Measurements from ENCODE around the gene TM9SF1. TPM values are rescaled to one million over a fixed set of nuclear protein-coding genes. Genes with fewer than 3 reads are reported as not detected.

The TM9SF1 gene, protein sequence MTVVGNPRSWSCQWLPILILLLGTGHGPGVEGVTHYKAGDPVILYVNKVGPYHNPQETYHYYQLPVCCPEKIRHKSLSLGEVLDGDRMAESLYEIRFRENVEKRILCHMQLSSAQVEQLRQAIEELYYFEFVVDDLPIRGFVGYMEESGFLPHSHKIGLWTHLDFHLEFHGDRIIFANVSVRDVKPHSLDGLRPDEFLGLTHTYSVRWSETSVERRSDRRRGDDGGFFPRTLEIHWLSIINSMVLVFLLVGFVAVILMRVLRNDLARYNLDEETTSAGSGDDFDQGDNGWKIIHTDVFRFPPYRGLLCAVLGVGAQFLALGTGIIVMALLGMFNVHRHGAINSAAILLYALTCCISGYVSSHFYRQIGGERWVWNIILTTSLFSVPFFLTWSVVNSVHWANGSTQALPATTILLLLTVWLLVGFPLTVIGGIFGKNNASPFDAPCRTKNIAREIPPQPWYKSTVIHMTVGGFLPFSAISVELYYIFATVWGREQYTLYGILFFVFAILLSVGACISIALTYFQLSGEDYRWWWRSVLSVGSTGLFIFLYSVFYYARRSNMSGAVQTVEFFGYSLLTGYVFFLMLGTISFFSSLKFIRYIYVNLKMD
- total RNA-seq = 33.9 and 56.0 TPM in 2 replicates

DNA sequence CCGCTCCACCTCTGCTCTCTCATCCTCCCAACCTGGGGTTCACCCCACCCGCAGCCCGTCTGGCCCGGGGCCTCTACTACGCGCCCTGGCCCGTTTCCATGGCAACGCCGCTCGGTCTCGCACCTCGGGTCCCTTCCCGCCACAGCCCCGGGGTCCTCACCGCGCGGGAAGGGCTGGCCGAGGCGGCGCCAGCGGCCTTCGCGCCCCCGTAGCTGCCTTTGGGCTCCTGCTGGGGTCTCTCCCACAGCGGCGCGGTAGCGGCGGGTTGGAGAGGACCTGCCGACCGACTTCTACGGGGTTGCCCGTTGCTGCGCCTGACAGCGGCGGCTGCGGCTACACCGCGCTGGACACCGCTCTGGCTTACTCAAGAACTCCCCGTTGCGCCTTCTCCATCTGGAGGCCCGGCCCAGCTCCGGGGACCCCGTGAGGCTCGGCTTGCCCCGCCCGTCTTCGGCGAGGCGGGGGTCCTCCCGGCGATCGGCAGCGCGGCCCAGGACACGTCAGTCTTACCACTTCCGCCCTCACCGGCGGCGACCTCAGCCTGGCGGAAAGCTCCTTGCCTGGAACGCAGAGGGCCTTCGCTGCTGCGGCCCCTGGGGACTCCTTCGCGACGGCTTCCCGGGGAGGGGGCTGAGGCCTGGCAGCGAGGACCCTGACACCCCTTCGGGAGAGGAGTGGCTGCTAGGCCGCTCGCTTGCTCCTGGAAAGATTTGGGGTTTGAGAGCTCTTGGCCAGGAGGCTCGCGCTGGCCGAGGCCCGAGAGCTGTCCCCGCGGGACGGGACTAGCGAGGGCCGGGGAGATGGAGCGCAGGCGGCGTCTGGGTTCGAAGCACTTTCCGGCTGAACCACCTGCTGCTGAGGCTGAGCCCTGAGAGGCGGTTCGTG lies at the start of gene TM9SF1:
TM9SF1 (minus strand) TSS at position 256 of the 885 bp plus-strand sequence. CDS start 422 bp downstream, outside the sequence.
- peak; percentile 72 to 91 for DNase-seq (ENCODE audit: low read depth in 2 of 2)

DNA sequence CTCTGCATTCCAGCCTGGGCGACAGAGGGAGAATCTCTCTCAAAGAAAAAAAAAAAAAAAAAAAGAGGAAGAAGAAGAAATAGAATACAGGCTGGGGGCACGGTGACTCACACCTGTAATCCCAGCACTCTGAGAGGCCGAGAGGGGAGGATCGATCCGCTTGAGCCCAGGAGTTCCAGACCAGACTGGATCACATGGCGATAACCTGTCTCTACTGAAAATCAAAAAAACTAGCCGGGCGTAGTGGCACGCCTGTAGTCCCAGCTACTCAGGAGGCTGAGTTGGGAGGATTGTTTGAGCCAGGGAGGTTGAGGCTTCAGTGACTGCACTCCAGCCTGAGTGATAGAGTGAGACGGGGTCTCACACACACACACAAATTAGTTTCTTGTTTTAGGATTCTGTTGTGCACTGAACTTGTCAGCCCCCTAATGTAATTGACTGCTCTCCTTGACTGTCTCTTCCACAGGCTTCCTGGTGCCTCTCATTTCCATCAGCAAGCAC lies 48.1 kb upstream of the TM9SF1 start:
- DNase-seq (ENCODE audit: low read depth in 2 of 2) = peak in 1 of 2 donors; percentile 47

DNA sequence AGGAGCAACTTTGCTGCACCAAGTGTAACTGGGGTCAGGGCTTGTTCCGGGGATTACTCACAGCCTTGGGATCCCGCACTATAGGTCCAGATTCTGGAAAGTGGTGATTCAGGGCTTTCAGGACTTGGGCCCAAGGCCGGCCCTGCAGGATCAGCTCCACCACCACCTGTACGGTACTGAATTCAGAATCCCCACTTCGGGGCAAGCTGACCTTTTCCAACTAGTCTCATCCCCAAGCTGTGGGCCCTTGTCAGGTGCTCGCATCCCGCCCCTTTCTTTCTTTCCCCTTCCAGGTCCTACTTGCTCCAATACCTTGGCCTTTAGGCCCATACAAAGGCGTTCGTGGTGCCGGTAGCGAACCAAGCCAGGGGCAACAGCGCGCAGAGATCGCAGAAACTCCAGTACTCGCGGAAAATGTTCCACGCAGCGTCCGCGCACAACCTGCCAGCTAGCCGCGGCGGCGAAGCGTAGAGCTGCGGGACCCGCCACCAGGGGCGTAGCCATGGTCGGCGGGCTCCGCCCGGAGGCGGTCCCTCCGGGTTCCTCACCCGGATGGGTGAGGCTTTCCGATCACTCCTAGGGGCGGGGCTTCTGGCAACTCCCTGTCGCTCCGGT lies 46.7 kb upstream of the TM9SF1 start:
- DNase-seq (ENCODE audit: low read depth in 2 of 2) = peak; percentile 87 to 92

DNA sequence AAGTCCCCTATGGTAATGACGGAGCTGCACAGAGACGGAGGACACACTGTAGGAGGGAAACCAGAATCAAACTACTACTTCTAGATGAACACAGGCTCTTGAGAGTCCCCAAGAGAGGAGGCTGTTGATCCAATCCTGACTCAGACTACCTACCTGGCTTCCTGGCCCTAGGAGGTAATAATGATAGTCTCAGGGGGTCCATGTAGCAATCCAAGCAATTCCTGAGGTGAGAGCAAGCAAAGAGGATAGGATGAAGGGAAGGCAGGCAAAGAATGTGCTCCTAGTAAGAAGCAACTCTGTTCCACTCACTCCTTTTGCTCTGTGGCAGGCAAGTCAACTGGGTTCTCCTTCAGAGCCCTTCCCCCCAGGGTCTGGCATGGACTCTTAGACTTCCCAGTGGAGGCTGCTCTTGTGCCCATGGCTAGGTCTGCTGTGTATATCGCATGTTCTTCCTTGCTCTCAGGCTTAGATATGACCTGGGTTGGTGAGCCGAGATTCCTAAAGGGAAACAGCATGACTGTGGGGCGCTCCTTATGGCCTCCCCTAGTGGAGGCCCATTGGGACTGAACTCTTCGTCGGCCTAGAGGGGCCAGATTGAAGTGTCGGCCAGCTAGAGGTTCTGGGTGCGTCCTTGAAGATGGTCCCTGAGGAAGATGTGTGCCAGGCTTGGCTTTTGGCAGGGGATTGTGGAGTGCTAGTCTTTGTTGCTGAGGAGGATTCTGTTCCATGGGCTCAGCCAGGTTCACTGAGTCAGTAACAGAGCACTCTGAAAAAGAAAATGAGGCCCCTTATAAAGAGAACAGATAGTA lies 45.1 kb upstream of the TM9SF1 start:
- no peak for DNase-seq (ENCODE audit: low read depth in 2 of 2)

DNA sequence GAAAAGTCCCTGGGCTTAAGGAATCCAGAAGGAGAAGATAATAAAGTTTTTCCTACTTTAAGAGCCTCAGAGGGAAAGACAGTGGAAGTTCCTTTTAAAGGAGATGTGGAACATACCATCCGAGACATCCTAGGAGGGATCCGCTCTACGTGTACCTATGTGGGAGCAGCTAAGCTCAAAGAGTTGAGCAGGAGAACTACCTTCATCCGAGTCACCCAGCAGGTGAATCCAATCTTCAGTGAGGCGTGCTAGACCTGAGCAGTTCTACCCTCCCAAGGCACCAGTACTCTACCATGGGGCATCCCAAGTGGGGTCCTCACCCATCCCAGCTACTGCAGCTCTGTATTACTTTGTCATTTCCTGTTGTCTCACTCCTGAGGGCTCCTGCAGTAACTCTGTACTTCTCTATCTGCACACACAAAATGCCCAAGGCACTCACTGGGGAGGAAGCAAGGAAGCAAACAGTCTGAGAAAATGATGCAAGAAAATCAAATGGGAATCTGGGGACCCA lies 43.3 kb upstream of the TM9SF1 start:
- no peak for DNase-seq (ENCODE audit: low read depth in 2 of 2)

DNA sequence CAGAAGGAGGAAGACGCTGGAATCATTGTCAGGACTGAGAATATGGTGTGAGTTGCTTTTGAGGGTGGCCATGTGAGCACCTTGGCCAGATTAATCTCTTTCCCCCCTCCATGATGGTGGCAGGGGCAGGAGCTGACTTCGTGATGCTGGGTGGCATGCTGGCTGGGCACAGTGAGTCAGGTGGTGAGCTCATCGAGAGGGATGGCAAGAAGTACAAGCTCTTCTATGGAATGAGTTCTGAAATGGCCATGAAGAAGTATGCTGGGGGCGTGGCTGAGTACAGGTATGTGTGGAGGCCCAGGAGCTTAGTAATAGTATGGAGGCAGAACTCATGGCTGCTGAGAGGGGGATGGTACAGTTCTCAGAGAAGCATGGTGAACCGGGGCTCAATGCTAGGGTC lies 42.9 kb upstream of the TM9SF1 start:
- DNase-seq (ENCODE audit: low read depth in 2 of 2) = no peak

DNA sequence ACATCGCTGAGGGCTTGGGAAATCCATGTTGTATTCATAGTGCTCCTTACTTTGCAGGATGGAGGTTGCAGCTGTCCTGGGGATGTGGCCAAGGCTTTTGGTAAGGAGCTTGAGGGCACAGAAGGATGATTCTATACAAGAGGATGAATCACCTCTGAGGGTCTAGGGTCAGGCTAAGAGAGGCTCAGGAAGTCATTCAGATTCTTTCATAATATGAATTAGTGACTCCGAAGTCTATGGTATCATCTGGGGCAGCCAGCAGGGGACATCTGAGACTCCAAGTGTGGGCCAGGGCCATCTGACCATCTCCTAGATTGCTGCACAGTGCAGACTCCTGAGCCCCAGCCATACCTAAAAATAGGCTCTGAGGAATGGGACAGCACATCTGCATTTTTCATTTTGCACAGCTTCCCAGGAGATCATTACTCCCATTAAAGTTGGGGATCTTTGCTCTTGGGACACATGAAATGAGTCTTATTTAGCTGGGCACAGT lies 42.3 kb upstream of the TM9SF1 start:
- DNase-seq (ENCODE audit: low read depth in 2 of 2) = no peak

DNA sequence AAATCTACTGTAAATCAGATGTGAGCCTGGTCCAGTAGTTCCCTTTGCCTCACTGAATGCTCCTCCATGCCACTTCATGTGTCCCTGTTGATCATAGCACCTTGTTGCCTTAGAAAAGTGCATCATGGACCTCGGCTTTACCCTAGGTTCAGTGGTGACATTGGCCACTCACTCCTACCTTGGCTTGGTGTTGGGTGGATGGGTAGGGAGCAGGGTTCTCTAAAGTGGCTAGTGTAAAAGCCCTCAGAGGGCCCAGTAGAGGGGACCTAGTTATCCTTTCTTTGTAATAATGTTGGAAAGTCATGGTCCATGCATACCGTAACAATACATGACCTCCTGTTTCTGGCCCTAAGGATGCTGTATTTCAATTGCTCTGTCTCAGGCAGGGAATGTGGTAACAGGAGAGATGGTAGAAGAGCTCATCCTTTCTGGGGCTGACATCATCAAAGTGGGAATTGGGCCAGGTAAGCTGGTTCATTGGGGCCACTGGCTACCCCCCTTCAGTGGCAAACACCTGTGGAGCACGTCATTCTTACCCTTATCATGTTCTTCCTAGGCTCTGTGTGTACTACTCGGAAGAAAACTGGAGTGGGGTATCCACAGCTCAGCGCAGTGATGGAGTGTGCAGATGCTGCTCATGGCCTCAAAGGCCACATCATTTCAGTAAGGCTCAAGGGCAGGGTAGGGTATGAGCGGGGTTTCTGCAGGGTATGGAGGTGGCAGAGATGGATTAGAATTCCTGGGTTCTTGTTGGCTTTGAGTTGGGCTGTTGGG lies 41.6 kb upstream of the TM9SF1 start:
- no peak for DNase-seq (ENCODE audit: low read depth in 2 of 2)

DNA sequence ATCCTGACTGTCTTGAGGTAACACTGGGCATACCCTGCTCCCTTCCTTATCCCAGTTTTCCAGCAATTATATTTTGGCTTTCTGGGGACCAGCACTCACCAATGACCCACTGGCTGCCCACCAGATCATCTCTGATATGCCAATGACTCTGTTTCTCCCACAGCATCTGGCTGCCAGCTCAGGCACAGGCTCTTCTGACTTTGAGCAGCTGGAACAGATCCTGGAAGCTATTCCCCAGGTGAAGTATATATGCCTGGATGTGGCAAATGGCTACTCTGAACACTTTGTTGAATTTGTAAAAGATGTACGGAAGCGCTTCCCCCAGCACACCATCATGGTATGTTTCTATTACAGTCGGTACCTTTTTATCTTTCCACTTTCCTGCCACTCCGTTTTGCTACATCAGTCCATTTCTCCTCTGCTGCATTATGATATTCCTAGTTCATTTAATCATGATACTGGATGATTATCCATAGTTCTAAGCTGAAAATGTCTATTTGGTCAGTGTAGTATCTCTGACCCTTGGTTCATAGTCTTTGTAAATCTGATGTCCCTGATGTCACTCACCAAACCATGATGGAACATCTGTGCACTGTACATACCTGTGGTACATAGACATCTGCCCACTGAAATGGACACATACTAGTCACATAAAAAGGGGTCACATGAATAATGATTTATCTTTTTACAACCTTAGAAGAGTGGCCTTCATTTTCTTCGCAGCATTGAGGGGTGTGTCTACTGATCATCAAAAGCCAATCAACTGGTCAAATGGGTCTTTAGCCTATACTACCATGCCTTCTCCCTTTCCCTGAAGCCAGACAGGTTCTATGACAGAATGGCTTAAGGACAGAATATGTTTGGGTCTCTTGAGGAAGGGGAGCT lies 40.8 kb upstream of the TM9SF1 start:
- DNase-seq (ENCODE audit: low read depth in 2 of 2) = no peak

DNA sequence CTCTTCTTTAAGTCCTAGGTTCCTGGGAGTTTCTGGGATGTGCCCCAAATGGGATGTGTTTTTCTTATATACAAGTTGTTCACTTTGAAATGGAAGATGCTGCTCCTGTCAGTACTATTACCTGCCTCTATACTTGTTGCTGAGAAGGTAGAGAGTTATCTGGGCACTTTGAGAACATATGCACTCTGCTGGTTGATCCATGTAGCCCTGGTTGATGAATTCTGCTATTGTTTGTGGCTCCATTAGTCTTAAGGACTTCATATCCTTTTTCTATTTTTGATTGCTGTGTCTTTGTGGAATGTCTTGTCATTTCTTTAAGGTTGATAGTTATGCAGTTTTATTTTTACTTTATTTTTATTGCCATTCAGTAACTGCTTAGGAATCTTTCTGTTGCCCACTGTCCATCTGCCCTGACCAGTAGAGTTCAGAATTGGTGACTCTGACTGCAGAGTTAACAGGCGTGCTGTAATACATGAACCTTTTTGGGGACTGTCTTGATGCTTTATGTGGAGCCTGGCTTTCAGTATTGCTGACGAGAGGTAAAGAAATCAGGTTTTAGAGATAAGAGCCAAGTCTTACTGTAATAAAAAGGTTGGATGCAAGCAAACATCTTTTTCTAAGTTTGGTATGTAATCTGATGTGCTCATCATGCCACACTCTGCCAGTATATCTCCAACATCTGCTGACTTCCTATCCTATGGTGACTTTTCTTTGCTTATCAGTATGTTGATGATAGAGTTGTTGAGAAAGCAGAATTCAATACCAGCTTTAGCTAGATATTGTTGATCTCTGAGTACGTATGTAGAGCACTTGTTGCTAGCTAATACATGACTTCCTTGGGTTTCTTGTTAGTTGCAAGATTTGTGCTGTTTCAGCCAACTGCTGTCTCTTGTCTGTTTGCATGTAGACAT lies 39.1 kb upstream of the TM9SF1 start:
- DNase-seq (ENCODE audit: low read depth in 2 of 2) = no peak

DNA sequence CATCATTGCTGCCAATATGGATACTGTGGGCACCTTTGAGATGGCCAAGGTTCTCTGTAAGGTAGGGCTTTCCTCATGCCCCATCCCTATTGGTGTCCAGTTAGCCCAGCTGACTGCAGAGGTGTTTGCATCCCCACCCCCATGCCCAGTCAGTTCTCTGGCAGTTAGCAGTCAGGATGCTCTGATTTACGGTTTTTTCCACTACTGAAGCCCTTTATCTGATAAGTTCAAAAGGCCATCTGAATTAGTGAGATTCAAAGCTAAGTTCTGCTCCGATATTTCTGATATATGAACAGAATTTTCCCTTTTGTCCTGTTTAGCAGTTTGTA lies 38.3 kb upstream of the TM9SF1 start:
- DNase-seq (ENCODE audit: low read depth in 2 of 2) = peak; percentile 24 to 47

DNA sequence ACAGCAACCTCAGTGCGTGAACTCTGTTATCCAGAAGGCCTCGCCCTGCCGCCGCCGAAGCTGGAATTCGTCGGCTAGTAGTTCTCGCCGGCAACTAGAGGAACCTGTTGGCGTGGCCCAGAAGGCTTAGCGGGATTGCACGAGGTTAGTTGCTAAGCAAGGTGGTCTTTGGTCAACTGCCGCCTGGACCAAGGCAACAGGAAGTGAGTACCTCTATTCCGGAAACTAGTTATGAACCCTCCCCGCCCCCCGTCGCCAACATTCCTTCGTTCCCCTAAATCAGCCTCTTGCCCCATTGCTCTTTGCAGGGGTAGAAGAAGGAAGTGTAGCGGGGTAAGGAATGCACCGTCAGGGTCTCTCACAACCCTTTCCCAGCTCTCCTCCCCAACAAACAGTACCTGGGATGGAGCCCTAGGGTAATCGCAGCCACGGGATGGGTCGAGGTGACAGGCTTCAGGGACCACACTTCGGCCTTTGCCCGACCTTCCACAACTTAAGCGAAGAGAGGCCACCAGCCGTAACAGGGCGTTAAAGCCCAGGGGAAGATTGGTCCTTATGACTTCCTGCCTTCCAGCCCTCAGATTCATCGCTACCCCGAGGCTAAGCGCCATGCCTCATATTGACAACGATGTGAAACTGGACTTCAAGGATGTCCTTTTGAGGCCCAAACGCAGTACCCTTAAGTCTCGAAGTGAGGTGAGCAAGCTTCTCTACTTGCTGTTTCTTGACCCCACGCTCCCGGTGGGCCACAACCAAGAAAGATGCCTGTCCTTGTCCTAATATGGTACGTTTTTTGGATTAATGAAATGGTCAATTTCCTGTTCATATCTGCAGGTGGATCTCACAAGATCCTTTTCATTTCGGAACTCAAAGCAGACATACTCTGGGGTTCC lies 37.6 kb upstream of the TM9SF1 start, which contains the start of gene GMPR2:
GMPR2 (plus strand) TSS at position 285 of the 893 bp plus-strand sequence; CDS start at position 610, 325 bp downstream.
- DNase-seq (ENCODE audit: low read depth in 2 of 2) = peak in 1 of 2 donors; percentile 24

DNA sequence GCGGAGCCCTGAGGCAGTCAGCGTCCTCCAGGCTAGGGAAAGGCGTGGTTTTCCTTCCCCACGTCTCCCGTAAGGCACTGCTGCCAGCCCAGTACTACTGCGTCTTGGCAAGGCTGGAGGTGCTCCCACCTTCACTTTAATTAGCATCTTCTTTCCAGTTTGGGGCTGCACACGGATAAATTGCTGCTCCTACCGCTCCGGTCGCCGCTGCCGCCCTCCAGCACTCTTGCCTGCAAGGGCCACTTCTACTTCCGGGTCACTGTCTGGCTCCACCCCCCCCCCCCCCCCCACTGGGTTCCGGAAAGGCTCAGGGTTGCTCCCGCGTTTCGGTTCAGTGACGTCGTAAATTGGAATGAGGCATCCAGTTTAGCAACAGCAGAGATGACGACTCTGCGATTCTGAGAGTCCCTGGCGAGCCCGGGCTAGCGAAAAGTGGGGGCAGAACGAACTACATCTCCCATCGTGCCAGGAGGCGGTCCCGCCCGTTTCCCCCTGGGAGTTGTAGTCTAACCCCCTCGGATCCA lies 36.9 kb upstream of the TM9SF1 start, which contains the start of gene NEDD8:
NEDD8 (minus strand) TSS at position 247 of the 524 bp plus-strand sequence; CDS start at position 147, 100 bp downstream.
- DNase-seq (ENCODE audit: low read depth in 2 of 2) = peak; percentile 93 to 96

DNA sequence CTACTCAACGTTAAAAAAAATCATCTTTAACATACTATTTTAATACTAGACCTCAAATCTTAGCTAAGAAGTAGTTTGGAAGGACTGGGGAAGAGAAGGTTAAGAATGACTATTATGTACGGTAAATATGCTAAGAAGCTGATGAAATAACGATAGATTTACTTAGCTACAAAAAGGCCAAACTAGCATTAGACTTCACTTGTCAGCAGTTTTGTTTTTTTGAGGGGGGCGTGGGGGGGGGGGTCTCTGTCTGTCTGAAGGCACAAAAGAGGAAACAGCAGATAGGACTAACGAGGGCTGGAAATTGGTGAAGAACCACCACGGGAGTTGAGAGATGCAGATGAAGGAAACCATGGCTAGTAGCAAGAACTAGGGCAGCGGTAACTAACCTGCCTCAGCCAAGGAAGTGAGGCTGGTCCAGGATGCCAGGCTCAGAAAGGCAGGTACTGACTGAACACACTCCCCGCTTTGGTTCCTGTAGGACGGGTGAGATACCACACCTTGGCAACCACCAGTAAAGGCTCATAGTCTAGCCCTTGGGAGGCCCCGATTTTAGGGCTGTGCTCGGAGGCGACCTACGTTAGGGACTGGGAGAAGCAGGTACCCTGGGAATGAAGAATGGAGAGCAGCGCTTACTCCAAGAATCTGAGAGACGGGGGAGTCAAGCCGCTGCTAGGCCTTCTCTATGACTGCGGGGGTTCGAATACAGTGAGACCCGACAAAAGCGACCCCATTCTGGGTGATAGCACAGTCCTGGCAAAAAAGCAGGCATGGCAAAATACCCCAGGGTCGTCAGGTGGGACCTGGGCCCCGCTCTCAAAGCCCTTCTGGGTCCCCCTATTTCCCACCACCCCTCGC lies 36.3 kb upstream of the TM9SF1 start:
- DNase-seq (ENCODE audit: low read depth in 2 of 2) = peak in 1 of 2 donors; percentile 17

DNA sequence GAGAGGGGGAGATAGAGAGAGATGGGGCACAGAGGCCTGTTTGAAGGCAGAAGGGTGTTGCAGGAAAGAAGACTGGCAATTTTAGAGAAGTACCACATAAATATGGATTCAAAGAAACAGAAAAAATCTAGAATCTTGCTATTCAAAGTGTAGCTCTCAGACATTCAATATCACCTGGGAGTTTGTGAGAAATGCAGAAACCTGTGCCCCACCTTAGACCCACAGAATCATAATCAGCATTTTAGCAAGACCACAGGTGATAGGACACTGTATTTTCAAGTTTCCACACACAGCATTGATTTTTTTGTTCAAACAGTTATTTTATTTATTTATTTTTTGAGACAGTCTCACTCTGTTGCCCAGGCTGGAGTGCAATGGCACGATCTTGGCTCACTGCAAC lies 33.7 kb upstream of the TM9SF1 start:
- DNase-seq (ENCODE audit: low read depth in 2 of 2) = no peak
